DLD1 (cell line): ENCODE results near the gene CERS4.
"Not testable (repeated sequence)": the region's sequence is repeated elsewhere in the genome, so short reads cannot be mapped to it uniquely, and the experiment has no call there.

Experiments used
- in situ Hi-C: cut with HindIII; loops from 2 replicates; pipeline ENCODE4 v1.10.0; 2017; ENCODE audit warnings: low sequenced_read_pairs

The CERS4 gene

GRCh38 chr19:8240274-8241229 lies 31.4 kb downstream of the CERS4 start:
- in situ Hi-C loops, result no loop called here

- in situ Hi-C loops, result no loop called here
Observed at GRCh38 chr19:8241646-8242045, 32.5 kb downstream of the CERS4 start.

- in situ Hi-C loops, result no loop called here
Observed at GRCh38 chr19:8242211-8242821, 33.1 kb downstream of the CERS4 start.

GRCh38 chr19:8243146-8243545 lies 34.0 kb downstream of the CERS4 start:
- in situ Hi-C loops, result no loop called here

GRCh38 chr19:8244442-8244841 lies 35.3 kb downstream of the CERS4 start:
- in situ Hi-C loops, result no loop called here

GRCh38 chr19:8245869-8246835 lies 37.0 kb downstream of the CERS4 start:
- in situ Hi-C loops, result no loop called here

GRCh38 chr19:8247129-8247890 lies 38.1 kb downstream of the CERS4 start:
- in situ Hi-C loops, result not testable (repeated sequence)

- in situ Hi-C loops, result no loop called here
Observed at GRCh38 chr19:8248348-8249328, 39.5 kb downstream of the CERS4 start.

GRCh38 chr19:8250596-8250995 lies 41.4 kb downstream of the CERS4 start:
- in situ Hi-C loops, result no loop called here

- in situ Hi-C loops, result no loop called here
Observed at GRCh38 chr19:8251025-8251472, 41.9 kb downstream of the CERS4 start.

- in situ Hi-C loops, result no loop called here
Observed at GRCh38 chr19:8252922-8253589, 43.9 kb downstream of the CERS4 start.

- in situ Hi-C loops, result no loop called here
Observed at GRCh38 chr19:8253678-8254077, 44.5 kb downstream of the CERS4 start.

GRCh38 chr19:8254286-8255001 lies 45.3 kb downstream of the CERS4 start:
- in situ Hi-C loops, result no loop called here

GRCh38 chr19:8255426-8256125 lies 46.4 kb downstream of the CERS4 start:
- in situ Hi-C loops, result no loop called here

- in situ Hi-C loops, result no loop called here
Observed at GRCh38 chr19:8256276-8257051, 47.3 kb downstream of the CERS4 start.

- in situ Hi-C loops, result no loop called here
Observed at GRCh38 chr19:8257052-8257443, 47.9 kb downstream of the CERS4 start.
